Spinal cord (tissue), 10 donors: ENCODE results near the gene KATNIP. TPM values are rescaled to one million over a fixed set of nuclear protein-coding genes. Genes with fewer than 3 reads are reported as not detected.

Experiments used
- DNase-seq, 6 donors: peaks; one replicate each; pipeline versions ENCODE4 v3.0.0 to v3.0.0-alpha.2; 2013 to 2015; ENCODE audit warnings: low spot score in 6 of 6, low read depth in 4 of 6
- H3K27ac ChIP-seq: one replicate; pipeline ENCODE4 v1.5.1; 2013; ENCODE audit warnings: low read depth, low read length, control low read depth
- H3K27me3 ChIP-seq: one replicate; pipeline ENCODE4 v1.6.1; 2013; ENCODE audit warnings: low read length; ENCODE audit not compliant: control insufficient read depth, insufficient read depth
- H3K36me3 ChIP-seq: one replicate; pipeline ENCODE4 v1.6.1; 2013; ENCODE audit warnings: low read length; ENCODE audit not compliant: control insufficient read depth, insufficient read depth
- H3K4me1 ChIP-seq: one replicate; pipeline ENCODE4 v1.6.1; 2013; ENCODE audit warnings: low read length; ENCODE audit not compliant: control insufficient read depth, insufficient read depth
- H3K4me3 ChIP-seq: one replicate; pipeline ENCODE4 v1.5.1; 2013; ENCODE audit warnings: low read depth, low read length, control low read depth
- H3K9me3 ChIP-seq: one replicate; pipeline ENCODE4 v1.6.1; 2013; ENCODE audit warnings: low read length; ENCODE audit not compliant: control insufficient read depth, insufficient read depth
- WGBS: methylation state at CpG from one replicate; pipeline ENCODE4 v1.1.5; 2013; ENCODE audit warnings: missing lambda C conversion rate; ENCODE audit not compliant: insufficient coverage; 5-methylcytosine and 5-hydroxymethylcytosine counted together
- polyA plus RNA-seq, 2 donors: library from polyadenylated mRNA; unstranded; fragments of 120-200 nt; gene quantifications; one replicate each; pipeline ENCODE4 v1.2.1, GENCODE V29; 2013; ENCODE audit not compliant: insufficient read length in 2 of 2
- total RNA-seq, 2 donors: library from RNA; depleted of rRNA in 1 of 2; stranded (reverse); fragments of 120-200 nt in 1 of 2; fragments of >200 nt in 1 of 2; gene quantifications; one replicate each; pipeline versions ENCODE4 v1.2.3 to v1.2.4, GENCODE V29; 2013 to 2014
- donor health status: healthy.

KATNIP gene
- total and polyA plus RNA-seq, 4 donors, result 17.7 to 26.2 (median 19.4) TPM

DNA sequence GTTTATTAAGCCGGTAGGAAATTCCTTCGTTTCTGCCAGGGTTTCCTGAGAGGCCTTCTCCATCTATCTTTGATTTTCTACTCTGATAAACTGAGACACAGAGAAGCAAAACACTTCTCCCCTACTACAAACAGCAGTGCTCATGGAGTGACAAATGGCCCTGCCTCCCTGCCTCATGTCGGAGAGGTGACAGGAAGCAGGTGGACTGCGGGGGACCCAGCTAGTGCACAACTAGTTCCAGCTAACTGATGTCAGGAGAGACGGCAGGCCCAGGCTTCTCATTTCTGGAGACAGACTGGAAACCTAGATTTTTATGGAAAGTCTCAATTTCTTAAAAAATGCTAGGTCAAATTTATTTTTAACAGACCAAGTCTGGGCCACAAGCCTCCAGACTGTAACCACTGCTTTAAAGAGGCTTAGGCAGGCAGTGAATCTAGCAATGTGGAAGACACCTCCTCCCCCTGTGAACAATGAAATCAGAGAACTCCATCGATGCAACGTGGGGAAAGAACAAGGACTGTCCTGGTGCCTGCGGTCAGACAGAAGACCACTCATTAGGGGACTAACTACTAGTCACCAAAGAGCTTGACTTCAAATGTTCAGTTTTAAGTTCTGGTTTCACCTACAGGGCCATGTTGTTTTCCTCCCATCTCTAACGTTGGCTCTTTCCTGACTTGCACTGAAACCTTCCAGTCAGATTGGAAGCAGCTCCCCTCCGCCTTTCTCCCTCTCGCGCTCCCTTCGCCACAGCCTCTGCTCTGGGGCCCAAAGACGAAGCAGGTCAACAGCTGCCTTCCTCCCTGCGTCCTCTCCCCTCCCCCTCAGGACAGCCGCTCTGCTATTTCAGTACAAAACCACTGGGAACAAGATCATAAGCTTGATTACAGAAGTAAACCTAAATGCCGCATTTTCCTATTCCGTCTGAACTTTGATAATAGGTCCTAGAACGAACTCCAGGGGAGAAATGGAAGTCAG lies 17.8 kb upstream of the KATNIP start:
- Histone ChIP-seq H3K4me1 (peaks cover 20% of the 10 kb centered on the region), H3K4me3 (no peak overlapping the region), H3K27ac (no peak overlapping the region), H3K36me3 (peaks cover 71% of the 10 kb centered on the region), H3K9me3 (no peaks in the 10 kb centered on the region), H3K27me3 (no peaks in the 10 kb centered on the region)
- 89% methylated on average over 14 of the region's 19 CpGs for WGBS
- no peak for DNase-seq

DNA sequence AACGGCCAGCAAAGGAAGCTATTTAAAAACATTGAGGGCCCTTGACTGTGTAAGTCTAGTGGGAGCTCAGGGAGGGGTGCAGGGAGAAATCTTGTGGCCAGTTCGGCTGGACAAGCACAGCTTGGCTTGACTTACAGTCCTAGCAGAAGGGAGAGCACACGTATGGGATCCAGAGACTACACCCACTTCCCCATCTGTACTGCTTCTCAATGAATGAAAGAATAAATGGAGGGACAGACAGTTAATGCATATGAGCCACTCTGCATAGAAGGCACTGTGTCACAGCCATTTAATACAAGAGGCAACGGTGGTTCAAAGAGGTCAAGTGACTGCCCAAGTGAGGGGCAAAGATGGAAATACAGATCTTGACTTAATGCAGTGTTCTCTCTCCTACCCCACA lies 15.7 kb upstream of the KATNIP start:
- Histone ChIP-seq H3K27ac (no peak overlapping the region), H3K27me3 (no peaks in the 10 kb centered on the region), H3K4me3 (no peak overlapping the region), H3K4me1 (peaks cover 18% of the 10 kb centered on the region), H3K36me3 (peaks cover 68% of the 10 kb centered on the region), H3K9me3 (no peaks in the 10 kb centered on the region)
- DNase-seq, result no peak
- WGBS, result 100% methylated on average over 1 of the region's 4 CpGs

GRCh38 chr16:27538528-27538927 lies 11.4 kb upstream of the KATNIP start:
- H3K4me1 ChIP-seq, result no peaks in the 10 kb centered on the region
- peaks cover 79% of the 10 kb centered on the region for H3K36me3 ChIP-seq
- no peaks in the 10 kb centered on the region for H3K9me3 ChIP-seq
- H3K27ac ChIP-seq, result no peak overlapping the region
- WGBS, result 85% methylated on average over 5 of the region's 5 CpGs
- no peak overlapping the region for H3K4me3 ChIP-seq
- no peaks in the 10 kb centered on the region for H3K27me3 ChIP-seq
- DNase-seq, result no peak

DNA sequence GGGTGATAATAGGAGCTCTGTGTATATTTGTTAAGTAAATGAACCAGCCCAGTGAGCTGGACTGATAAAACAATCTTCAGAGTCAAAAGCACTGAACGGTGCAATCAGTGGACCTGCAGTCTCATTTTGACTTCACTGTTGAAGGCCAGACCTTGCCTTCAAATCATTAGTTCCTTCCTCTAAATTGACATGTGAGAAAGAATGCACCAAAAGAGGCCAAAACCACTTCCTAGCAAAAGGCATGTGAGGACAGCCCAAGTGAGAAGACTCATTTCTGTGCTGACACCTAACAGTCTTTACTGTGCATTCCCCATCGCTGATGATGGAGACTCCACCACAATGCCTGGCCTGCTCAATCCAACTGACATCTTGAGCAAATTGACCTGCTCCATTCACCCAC lies 10.8 kb upstream of the KATNIP start:
- Histone ChIP-seq H3K27me3 (no peaks in the 10 kb centered on the region), H3K27ac (no peak overlapping the region), H3K9me3 (no peaks in the 10 kb centered on the region), H3K4me1 (no peaks in the 10 kb centered on the region), H3K36me3 (peaks cover 79% of the 10 kb centered on the region), H3K4me3 (no peak overlapping the region)
- 80% methylated on average over 2 of the region's 2 CpGs for WGBS
- DNase-seq, result no peak

- Histone ChIP-seq H3K36me3 (peaks cover 81% of the 10 kb centered on the region), H3K4me3 (no peak overlapping the region), H3K27me3 (no peaks in the 10 kb centered on the region), H3K9me3 (no peaks in the 10 kb centered on the region), H3K4me1 (no peaks in the 10 kb centered on the region), H3K27ac (no peak overlapping the region)
- no peak for DNase-seq
- 80% methylated on average over 5 of the region's 5 CpGs for WGBS
These were observed 10.3 kb upstream of the KATNIP start for GRCh38 chr16:27539636-27540035.

GRCh38 chr16:27543801-27544200 lies 6.1 kb upstream of the KATNIP start:
- no peaks in the 10 kb centered on the region for H3K9me3 ChIP-seq
- H3K36me3 ChIP-seq, result peaks cover 58% of the 10 kb centered on the region
- no peak overlapping the region for H3K27ac ChIP-seq
- 97% methylated on average over 2 of the region's 3 CpGs for WGBS
- H3K4me1 ChIP-seq, result peaks cover 14% of the 10 kb centered on the region
- H3K27me3 ChIP-seq, result no peaks in the 10 kb centered on the region
- H3K4me3 ChIP-seq, result no peak overlapping the region
- no peak for DNase-seq

GRCh38 chr16:27544671-27545070 lies 5.3 kb upstream of the KATNIP start:
- WGBS, result 96% methylated on average over 4 of the region's 4 CpGs
- Histone ChIP-seq H3K36me3 (peaks cover 52% of the 10 kb centered on the region), H3K4me3 (no peak overlapping the region), H3K27me3 (no peaks in the 10 kb centered on the region), H3K9me3 (no peaks in the 10 kb centered on the region), H3K4me1 (peaks cover 17% of the 10 kb centered on the region), H3K27ac (no peak overlapping the region)
- no peak for DNase-seq

GRCh38 chr16:27547134-27547533 lies 2.8 kb upstream of the KATNIP start:
- Histone ChIP-seq H3K4me1 (peaks cover 20% of the 10 kb centered on the region), H3K27me3 (no peaks in the 10 kb centered on the region), H3K27ac (no peak overlapping the region), H3K9me3 (no peaks in the 10 kb centered on the region), H3K36me3 (peaks cover 33% of the 10 kb centered on the region), H3K4me3 (no peak overlapping the region)
- 70% methylated on average over 3 of the region's 4 CpGs for WGBS
- peak in 1 of 6 donors; percentile 45 for DNase-seq

GRCh38 chr16:27547851-27548250 lies 2.1 kb upstream of the KATNIP start:
- DNase-seq, result no peak
- no peaks in the 10 kb centered on the region for H3K9me3 ChIP-seq
- H3K27me3 ChIP-seq, result no peaks in the 10 kb centered on the region
- no CpG with 5 or more reads among the region's 2 CpGs for WGBS
- no peak overlapping the region for H3K27ac ChIP-seq
- H3K4me3 ChIP-seq, result no peak overlapping the region
- peaks cover 20% of the 10 kb centered on the region for H3K4me1 ChIP-seq
- H3K36me3 ChIP-seq, result peaks cover 26% of the 10 kb centered on the region

- Histone ChIP-seq H3K27ac (peak overlapping the region; percentile 75), H3K4me3 (peak overlapping the region; percentile 99), H3K36me3 (peaks cover 10% of the 10 kb centered on the region), H3K27me3 (no peaks in the 10 kb centered on the region), H3K4me1 (peaks cover 20% of the 10 kb centered on the region), H3K9me3 (no peaks in the 10 kb centered on the region)
- no peak for DNase-seq
- 0% methylated on average over 14 of the region's 21 CpGs for WGBS
These were observed 539 bp upstream of the KATNIP start for GRCh38 chr16:27549464-27549745.
